Adrenal gland (tissue), 12 donors: ENCODE results near the gene RAC3. TPM values are rescaled to one million over a fixed set of nuclear protein-coding genes. Genes with fewer than 3 reads are reported as not detected.
A peak's percentile ranks its signal among the peaks of the same experiment; 100 is the strongest.

Experiments
- DNase-seq, 7 donors: peaks; one replicate each; pipeline ENCODE4 v3.0.0-alpha.2; 2019 to 2020
- H3K27ac ChIP-seq, 5 donors: fragments of 200-600 bp; sonication (generic) in 4 of 5; 1 replicate in 3 of 5; 2 replicates in 2 of 5; pipeline versions ENCODE4 v1.5.1 to v1.8.0; 2016 to 2020; ENCODE audit warnings: mild to moderate bottlenecking in 1 of 5
- H3K27me3 ChIP-seq: fragments of 200-600 bp; 2 replicates; pipeline ENCODE4 v1.8.0; 2021
- H3K36me3 ChIP-seq, 2 donors: fragments of 200-600 bp; replicated peaks in 1 of 2; 1 replicate in 1 of 2; 2 replicates in 1 of 2; pipeline versions ENCODE4 v1.5.1 to v1.8.0; 2018 to 2022
- H3K4me1 ChIP-seq, 2 donors: fragments of 200-600 bp; replicated peaks in 1 of 2; 1 replicate in 1 of 2; 2 replicates in 1 of 2; pipeline versions ENCODE4 v1.5.1 to v1.8.0; 2018 to 2021
- H3K4me3 ChIP-seq, 4 donors: fragments of 200-600 bp; sonication (generic) in 3 of 4; one replicate each; pipeline ENCODE4 v1.5.1; 2016 to 2018
- H3K9me3 ChIP-seq, 3 donors: fragments of 200-600 bp; sonication (generic) in 1 of 3; replicated peaks in 1 of 3; 1 replicate in 2 of 3; 2 replicates in 1 of 3; pipeline versions ENCODE4 v1.5.1 to v1.8.0; 2016 to 2021
- CTCF ChIP-seq, 6 experiments: fragments of 450-650 bp in 4 of 6; fragments of 200-600 bp in 2 of 6; sonication (generic) in 1 of 6; IDR thresholded peaks; 1 replicate in 5 of 6; 2 replicates in 1 of 6; pipeline versions ENCODE4 v1.5.1 to v1.8.0; 2016 to 2021; ENCODE audit warnings: antibody characterized with exemption in 6 of 6, mild to moderate bottlenecking in 2 of 6, moderate library complexity in 1 of 6
- POLR2A ChIP-seq, 2 donors: fragments of 450-650 bp; IDR thresholded peaks; one replicate each; pipeline ENCODE4 v1.6.1; 2017; ENCODE audit warnings: antibody characterized with exemption in 2 of 2, mild to moderate bottlenecking in 2 of 2, moderate library complexity in 1 of 2
- WGBS, 4 donors: extraction: QIAGEN DNeasy Blood & Tissue Kit in 2 of 4; methylation state at CpG; one replicate each; pipeline versions ENCODE4 v1.1.5 to v1.1.7; 2013 to 2017; 5-methylcytosine and 5-hydroxymethylcytosine counted together
- intact Hi-C, 2 donors: fragments of 100-400 bp; cut with DNase I; formaldehyde crosslinking; loops; one replicate each; pipeline versions ENCODE4 v1.14.1 to v1.15.0; 2022 to 2023
- polyA plus RNA-seq, 3 donors: library from polyadenylated mRNA; stranded (reverse); fragments of 200-250 nt in 2 of 3; fragments of 350-450 nt in 1 of 3; fragmentation: Illumina TruSeq in 1 of 3; extraction: RNeasy Lipid Tissue Mini Kit (QIAGEN cat#74804) in 1 of 3; gene quantifications; one replicate each; pipeline ENCODE4 v1.2.3, GENCODE V29; 2013 to 2014
- total RNA-seq, 9 donors: library from RNA; depleted of rRNA in 4 of 9; stranded (reverse); fragments of >200 nt in 4 of 9; fragments of 120-200 nt in 1 of 9; fragmentation: NEBNext Ultra II Directional in 1 of 9; extraction: Animal tissue kit (Norgen Biotek cat#: 25700) in 1 of 9; gene quantifications; one replicate each; pipeline versions ENCODE4 v1.1.0 to v1.2.4, GENCODE V29; 2013 to 2023
- donor health status: healthy with polysubstance abuse.
- donor health status: Bipolar disorder and iron deficiency.
- donor health status: DM: yes; HTN: yes; CAD: no.
- donor health status: DM: no; HTN: no; CAD: no.
- donor health status: DM: no; HTN: no; CAD: no.
- donor health status: DM: yes; HTN: yes; CAD: no.

RAC3 gene
- total and polyA plus RNA-seq, 12 donors = 1.6 to 13.5 (median 5.1) TPM

GRCh38 chr17:82046903-82047302, 15.4 kb downstream of the RAC3 start:
- WGBS, 4 donors = 91 to 94% (median 93%) methylated on average over 20 to 21 of the region's 21 CpGs

GRCh38 chr17:82047379-82047778, 15.9 kb downstream of the RAC3 start:
- Histone ChIP-seq H3K27ac (no peak overlapping the region), H3K4me1 (peaks cover 8 to 9% of the 10 kb centered on the region in 2 donors), H3K27me3 (no peaks in the 10 kb centered on the region), H3K36me3 (peaks cover 0 to 31% of the 10 kb centered on the region in 2 donors), H3K4me3 (no peak overlapping the region), H3K9me3 (no peaks in the 10 kb centered on the region)
- intact Hi-C loops = no loop called here
- no peak for DNase-seq
- TF ChIP-seq CTCF (IDR thresholded peaks at IDR 0.05) = no peak
- TF ChIP-seq POLR2A (IDR thresholded peaks at IDR 0.05) = no peak
- WGBS, 4 donors = 90 to 96% (median 91%) methylated on average over 19 to 24 of the region's 24 CpGs

More at GRCh38 chr17:82046903-82047302, 15.4 kb downstream of the RAC3 start:
- intact Hi-C loops = no loop called here
- TF ChIP-seq CTCF (IDR thresholded peaks at IDR 0.05) = no peak
- no peak for TF ChIP-seq POLR2A (IDR thresholded peaks at IDR 0.05)
- Histone ChIP-seq H3K36me3 (peaks cover 0 to 31% of the 10 kb centered on the region in 2 donors), H3K27ac (no peak overlapping the region), H3K27me3 (no peaks in the 10 kb centered on the region), H3K4me3 (no peak overlapping the region), H3K4me1 (peaks cover 7 to 8% of the 10 kb centered on the region in 2 donors), H3K9me3 (no peaks in the 10 kb centered on the region)
- DNase-seq = no peak

- H3K36me3 ChIP-seq = peaks cover 0 to 31% of the 10 kb centered on the region in 2 donors
- H3K27me3 ChIP-seq = no peaks in the 10 kb centered on the region
- TF ChIP-seq POLR2A (IDR thresholded peaks at IDR 0.05) = no peak
- 87 to 90% (median 90%) methylated on average over 9 to 25 of the region's 25 CpGs for WGBS, 4 donors
- no peak for DNase-seq
- no peaks in the 10 kb centered on the region for H3K9me3 ChIP-seq
- H3K4me1 ChIP-seq = peaks cover 15% of the 10 kb centered on the region in 2 donors
- intact Hi-C loops = no loop called here
- H3K27ac ChIP-seq = no peak overlapping the region
- no peak overlapping the region for H3K4me3 ChIP-seq
These were observed 16.6 kb downstream of the RAC3 start for GRCh38 chr17:82047914-82048570.

- intact Hi-C loops = no loop called here
- no peak for TF ChIP-seq CTCF (IDR thresholded peaks at IDR 0.05)
- TF ChIP-seq POLR2A (IDR thresholded peaks at IDR 0.05) = no peak
- H3K27me3 ChIP-seq = no peaks in the 10 kb centered on the region
- peaks cover 17 to 20% of the 10 kb centered on the region in 2 donors for H3K4me1 ChIP-seq
- H3K9me3 ChIP-seq = no peaks in the 10 kb centered on the region
- DNase-seq = no peak
- H3K4me3 ChIP-seq = no peak overlapping the region
- H3K27ac ChIP-seq = no peak overlapping the region
- WGBS, 4 donors = 84 to 87% (median 86%) methylated on average over 19 to 20 of the region's 20 CpGs
- peaks cover 0 to 34% of the 10 kb centered on the region in 2 donors for H3K36me3 ChIP-seq
These were observed 17.1 kb downstream of the RAC3 start for GRCh38 chr17:82048571-82048971.

- Histone ChIP-seq H3K9me3 (no peaks in the 10 kb centered on the region), H3K4me3 (no peak overlapping the region), H3K27ac (no peak overlapping the region), H3K27me3 (no peaks in the 10 kb centered on the region), H3K36me3 (peaks cover 0 to 39% of the 10 kb centered on the region in 2 donors), H3K4me1 (peaks cover 17 to 21% of the 10 kb centered on the region in 2 donors)
- intact Hi-C loops = no loop called here
- TF ChIP-seq POLR2A (IDR thresholded peaks at IDR 0.05) (no peak), CTCF (IDR thresholded peaks at IDR 0.05) (no peak)
- DNase-seq = peak in 1 of 7 donors; percentile 4
- 86 to 94% (median 89%) methylated on average over 5 to 8 of the region's 8 CpGs for WGBS, 4 donors
These were observed 17.6 kb downstream of the RAC3 start for GRCh38 chr17:82049106-82049505.
